ENCODE results near the gene S100PBP. TPM values are rescaled to one million over a fixed set of nuclear protein-coding genes. Genes with fewer than 3 reads are reported as not detected.

The S100PBP gene
- total and polyA plus RNA-seq, 10 of the 15 experiments (the other 5 are each of a cell fraction or from before 2014, with no cell fraction given): 17.0 to 98.3 (median 40.6) TPM

- no peak overlapping the region for H3K4me3 ChIP-seq
- BruUV-seq (replicated peaks): no TSS peak
- no peak overlapping the region for H3K27ac ChIP-seq (ENCODE audit: control insufficient read depth, insufficient read depth)
- ChIA-PET SMC1A (ENCODE audit: uncharacterized antibody, unreplicated experiment) (no interaction called here), POLR2A (no interaction called here), CTCF (interaction anchor here (2.1 kb wide), 1 partner anchor 11 kb away, joined by 7 read pairs; no protein-coding TSS in a partner anchor), RAD21 (ENCODE audit: unreplicated experiment) (no interaction called here)
- peaks cover 11% of the 10 kb centered on the region in 2 experiments for H3K27me3 ChIP-seq (replicated peaks in 1 of 2; ENCODE audit: control insufficient read depth in 2 of 2, insufficient read depth in 2 of 2, low read length in 1 of 2)
- H2AFZ ChIP-seq (ENCODE audit: control insufficient read depth, low read depth, low read length): no peak overlapping the region
- H3K36me3 ChIP-seq (ENCODE audit: control insufficient read depth in 2 of 2, insufficient read depth in 2 of 2, low read length in 1 of 2): no peaks in the 10 kb centered on the region
- in situ Hi-C loops (cut with MboI) (no loop called here), intact Hi-C loops (cut with micrococcal nuclease; ENCODE audit: unreplicated experiment) (no loop called here)
- H3K9me3 ChIP-seq (replicated peaks; ENCODE audit: control insufficient read depth, insufficient read depth, low read length): no peaks in the 10 kb centered on the region; the same call in 2 of the 3 replicates
- TF ChIP-seq CBX3 (IDR thresholded peaks at IDR 0.05; ENCODE audit: borderline replicate concordance, low read depth): no peak
- no peaks in the 10 kb centered on the region for H3K79me2 ChIP-seq (ENCODE audit: control insufficient read depth, insufficient read depth, low read length)
- no peak for DNase-seq (ENCODE audit: low read depth, low spot score)
- H4K20me1 ChIP-seq (ENCODE audit: control insufficient read depth, insufficient read depth): no peaks in the 10 kb centered on the region
- H3K4me2 ChIP-seq (ENCODE audit: control insufficient read depth, insufficient read depth): no peak overlapping the region
- ATAC-seq: no peak
- WGBS (ENCODE audit: insufficient coverage, insufficient replicate concordance, low lambda C conversion rate, missing lambda C conversion rate): 21% methylated on average over 12 of the region's 12 CpGs
- no peak overlapping the region for H3K9ac ChIP-seq (ENCODE audit: control insufficient read depth, insufficient read depth, low read length)
- H3K4me1 ChIP-seq (ENCODE audit: control insufficient read depth, insufficient read depth, low read length): no peaks in the 10 kb centered on the region
- FAIRE-seq: no peak
Observed at GRCh38 chr1:32887623-32888022, 70.2 kb downstream of the S100PBP start.

- H3K27me3 ChIP-seq (replicated peaks in 1 of 2; ENCODE audit: control insufficient read depth in 2 of 2, insufficient read depth in 2 of 2, low read length in 1 of 2): peaks cover 11% of the 10 kb centered on the region in 2 experiments
- no peak overlapping the region for H3K4me3 ChIP-seq
- ATAC-seq (no peak), DNase-seq (ENCODE audit: low read depth, low spot score) (no peak), FAIRE-seq (no peak)
- no peaks in the 10 kb centered on the region for H3K36me3 ChIP-seq (ENCODE audit: control insufficient read depth in 2 of 2, insufficient read depth in 2 of 2, low read length in 1 of 2)
- POLR2A ChIA-PET: no interaction called here
- H3K79me2 ChIP-seq (ENCODE audit: control insufficient read depth, insufficient read depth, low read length): no peaks in the 10 kb centered on the region
- H3K4me1 ChIP-seq (ENCODE audit: control insufficient read depth, insufficient read depth, low read length): no peaks in the 10 kb centered on the region
- no peak overlapping the region for H2AFZ ChIP-seq (ENCODE audit: control insufficient read depth, low read depth, low read length)
- H3K9me3 ChIP-seq (replicated peaks; ENCODE audit: control insufficient read depth, insufficient read depth, low read length): no peaks in the 10 kb centered on the region; the same call in 2 of the 3 replicates
- no peaks in the 10 kb centered on the region for H4K20me1 ChIP-seq (ENCODE audit: control insufficient read depth, insufficient read depth)
- no peak overlapping the region for H3K27ac ChIP-seq (ENCODE audit: control insufficient read depth, insufficient read depth)
- intact Hi-C loops (cut with micrococcal nuclease; ENCODE audit: unreplicated experiment): no loop called here
- BruUV-seq (replicated peaks): no TSS peak
- 27% methylated on average over 3 of the region's 3 CpGs for WGBS (ENCODE audit: insufficient coverage, insufficient replicate concordance, low lambda C conversion rate, missing lambda C conversion rate)
- H3K9ac ChIP-seq (ENCODE audit: control insufficient read depth, insufficient read depth, low read length): no peak overlapping the region
- no peak overlapping the region for H3K4me2 ChIP-seq (ENCODE audit: control insufficient read depth, insufficient read depth)
- SMC1A ChIA-PET (ENCODE audit: uncharacterized antibody, unreplicated experiment): no interaction called here
- CTCF ChIA-PET: interaction anchor here (2.1 kb wide), 1 partner anchor 12 kb away, joined by 7 read pairs; no protein-coding TSS in a partner anchor
- in situ Hi-C loops (cut with MboI): no loop called here
- RAD21 ChIA-PET (ENCODE audit: unreplicated experiment): no interaction called here
- no peak for TF ChIP-seq ETV6 (conservative IDR thresholded peaks at IDR 0.05 in 1 of 2, IDR thresholded peaks at IDR 0.05 in 1 of 2; ENCODE audit: borderline replicate concordance in 1 of 2, low read depth in 1 of 2)
- no peak for TF ChIP-seq SREBF2 (IDR thresholded peaks at IDR 0.05; ENCODE audit: low read length)
- no peak for TF ChIP-seq IRF5 (IDR thresholded peaks at IDR 0.05; ENCODE audit: borderline replicate concordance)
- TF ChIP-seq BMI1 (IDR thresholded peaks at IDR 0.05; ENCODE audit: borderline replicate concordance): no peak
- no peak for TF ChIP-seq TCF7 (IDR thresholded peaks at IDR 0.05; ENCODE audit: borderline replicate concordance)
- no peak for TF ChIP-seq ZBTB40 (IDR thresholded peaks at IDR 0.05; ENCODE audit: borderline replicate concordance)
- no peak for TF ChIP-seq JUND (IDR thresholded peaks at IDR 0.05; ENCODE audit: low read depth, low read length)
- no peak for TF ChIP-seq E4F1 (IDR thresholded peaks at IDR 0.05; ENCODE audit: borderline replicate concordance, partially characterized antibody)
Observed at GRCh38 chr1:32888134-32888533, 70.7 kb downstream of the S100PBP start.

Data from GM12878 (cell line).